HFF-Myc (cell line): Measurements from ENCODE around the gene UBAP2L.
A peak's percentile ranks its signal among the peaks of the same experiment; 100 is the strongest.

ENCODE experiments used
- DNase-seq: peaks from one replicate; pipeline ENCODE4 v3.0.0-alpha.2; 2011; ENCODE audit warnings: low read depth; ENCODE audit errors: extremely low read depth
- H3K4me3 ChIP-seq: replicated peaks from 2 replicates; pipeline ENCODE4 v1.5.1; 2011; ENCODE audit warnings: low read depth, mild to moderate bottlenecking, control low read depth, low read length
- CTCF ChIP-seq: IDR thresholded peaks from 2 replicates; pipeline ENCODE4 v1.5.1; 2012; ENCODE audit warnings: mild to moderate bottlenecking, low read depth, low read length, control low read depth; ENCODE audit errors: missing control alignments

The UBAP2L gene

GRCh38 chr1:154186852-154187501, 33.8 kb upstream of the UBAP2L start:
- TF ChIP-seq CTCF, result no peak
- H3K4me3 ChIP-seq, result no peak overlapping the region
- DNase-seq, result no peak

- DNase-seq, result no peak
- TF ChIP-seq CTCF, result no peak
Measured at GRCh38 chr1:154190550-154190949, 30.2 kb upstream of the UBAP2L start.

GRCh38 chr1:154191990-154192461, 28.7 kb upstream of the UBAP2L start, which contains the start of gene TPM3:
TSS of gene TPM3 (minus strand) at chr1:154192100. CDS start at chr1:154192018, 82 bp downstream.
- no peak for DNase-seq
- TF ChIP-seq CTCF, result no peak
- H3K4me3 ChIP-seq, result no peak within 1 kb of the TSS

More at GRCh38 chr1:154190550-154190949, 30.2 kb upstream of the UBAP2L start:
- H3K4me3 ChIP-seq, result no peak overlapping the region

GRCh38 chr1:154192476-154192875, 28.3 kb upstream of the UBAP2L start:
- H3K4me3 ChIP-seq, result no peak overlapping the region
- DNase-seq, result no peak
- TF ChIP-seq CTCF, result no peak

- DNase-seq, result no peak
- no peak for TF ChIP-seq CTCF
- H3K4me3 ChIP-seq, result no peak overlapping the region
Measured at GRCh38 chr1:154193821-154194220, 26.9 kb upstream of the UBAP2L start.

GRCh38 chr1:154198756-154199562, 21.8 kb upstream of the UBAP2L start:
- TF ChIP-seq CTCF, result peak; percentile 55
- H3K4me3 ChIP-seq, result no peak overlapping the region
- no peak for DNase-seq
